WTC11 (cell line): ENCODE data around the gene NUP58. TPM values are rescaled to one million over a fixed set of nuclear protein-coding genes. Genes with fewer than 3 reads are reported as not detected.

Experiments
- ATAC-seq: fragments of 200-7000 bp; cut with Tn5 transposase; 2 replicates; pipeline ENCODE4 v1.10.0; 2021; ENCODE audit warnings: mild to moderate bottlenecking, moderate library complexity
- CTCF ChIA-PET: fragments of 300-600 bp; sonication (Branson Sonifier 250); formaldehyde crosslinking; loops from one replicate; lab custom pipeline; 2021; ENCODE audit warnings: antibody characterized with exemption; lab: Charles Lee
- POLR2A ChIA-PET: fragments of 350-600 bp; sonication (Branson Sonifier 250); formaldehyde crosslinking; loops from one replicate; lab custom pipeline; 2021; ENCODE audit warnings: antibody characterized with exemption; lab: Charles Lee
- DNase-seq: peaks from one replicate; pipeline ENCODE4 v3.0.0; 2021; ENCODE audit warnings: low spot score
- H3K27ac Mint-ChIP-seq: 2 replicates; pipeline ENCODE4 v1.8.0; 2021; ENCODE audit warnings: mixed read lengths
- H3K27me3 Mint-ChIP-seq: 2 replicates; pipeline ENCODE4 v1.8.0; 2021; ENCODE audit warnings: low read depth, mild to moderate bottlenecking, moderate library complexity, mixed read lengths
- H3K36me3 Mint-ChIP-seq: 2 replicates; pipeline ENCODE4 v1.8.0; 2021; ENCODE audit warnings: mixed read lengths
- H3K4me1 Mint-ChIP-seq: 2 replicates; pipeline ENCODE4 v1.8.0; 2022; ENCODE audit warnings: mixed read lengths
- H3K4me3 Mint-ChIP-seq: 2 replicates; pipeline ENCODE4 v1.8.0; 2021; ENCODE audit warnings: mild to moderate bottlenecking, moderate library complexity, mixed read lengths
- H3K9me3 Mint-ChIP-seq: 2 replicates; pipeline ENCODE4 v1.8.0; 2021; ENCODE audit warnings: mixed read lengths
- ARID4B ChIP-seq: sonication (generic); formaldehyde crosslinking; IDR thresholded peaks from 2 replicates; pipeline ENCODE4 v1.8.0; 2023; ENCODE audit warnings: missing genetic modification reagents, mild to moderate bottlenecking, borderline replicate concordance
- ATF1 ChIP-seq: sonication (generic); formaldehyde crosslinking; IDR thresholded peaks from 2 replicates; pipeline ENCODE4 v1.8.1; 2023; ENCODE audit warnings: mild to moderate bottlenecking, moderate library complexity, missing genetic modification reagents
- CTCF ChIP-seq: fragments of 200-600 bp; IDR thresholded peaks from 2 replicates; pipeline ENCODE4 v1.8.0; 2022; ENCODE audit warnings: antibody characterized with exemption
- ELF4 ChIP-seq: sonication (generic); formaldehyde crosslinking; IDR thresholded peaks from 2 replicates; pipeline ENCODE4 v1.8.1; 2022; ENCODE audit warnings: low read depth, mild to moderate bottlenecking, moderate library complexity, missing genetic modification reagents
- FOXP1 ChIP-seq: sonication (generic); formaldehyde crosslinking; IDR thresholded peaks from 2 replicates; pipeline ENCODE4 v1.8.0; 2022; ENCODE audit warnings: missing genetic modification reagents, mild to moderate bottlenecking, moderate library complexity, borderline replicate concordance
- FOXP4 ChIP-seq: sonication (generic); formaldehyde crosslinking; IDR thresholded peaks from 2 replicates; pipeline ENCODE4 v1.8.0; 2022; ENCODE audit warnings: mild to moderate bottlenecking, missing genetic modification reagents
- PRDM15 ChIP-seq: sonication (generic); formaldehyde crosslinking; IDR thresholded peaks from 2 replicates; pipeline ENCODE4 v1.8.0; 2022; ENCODE audit warnings: missing genetic modification reagents
- SP1 ChIP-seq: sonication (generic); formaldehyde crosslinking; conservative IDR thresholded peaks from 2 replicates; pipeline ENCODE4 v1.8.1; 2022; ENCODE audit warnings: missing genetic modification reagents
- STAT6 ChIP-seq: sonication (generic); formaldehyde crosslinking; conservative IDR thresholded peaks from 2 replicates; pipeline ENCODE4 v1.8.1; 2023; ENCODE audit warnings: mild to moderate bottlenecking, low read depth, missing genetic modification reagents, moderate library complexity
- USF2 ChIP-seq: sonication (generic); formaldehyde crosslinking; IDR thresholded peaks from 2 replicates; pipeline ENCODE4 v1.8.1; 2023; ENCODE audit warnings: mild to moderate bottlenecking, missing genetic modification reagents, moderate library complexity
- ZBTB43 ChIP-seq: sonication (generic); formaldehyde crosslinking; IDR thresholded peaks from 2 replicates; pipeline ENCODE4 v1.8.1; 2023; ENCODE audit warnings: mild to moderate bottlenecking, missing genetic modification reagents
- ZNF396 ChIP-seq: fragments of 250-450 bp; sonication (Bioruptor Pico); IDR thresholded peaks from 2 replicates; pipeline ENCODE4 v1.8.0; 2021; ENCODE audit warnings: mild to moderate bottlenecking, moderate library complexity, borderline replicate concordance
- total RNA-seq: library from RNA; stranded (reverse); gene quantifications from 3 replicates; pipeline ENCODE4 v1.2.3, GENCODE V29; 2021

The NUP58 gene
- total RNA-seq, 1 experiment from 2014 or later, result 59.0 TPM

GRCh38 chr13:25286969-25287961 is 14.2 kb upstream of the NUP58 start, which contains the start of gene MTMR6 (continued):
- no peak for TF ChIP-seq STAT6 (CRISPR knock-in tag)
- TF ChIP-seq SP1 (CRISPR knock-in tag), result peak; percentile 36; the same call in 1 of the 2 replicates

GRCh38 chr13:25288966-25289365 is 12.5 kb upstream of the NUP58 start:
- H3K27ac Mint-ChIP-seq, result no peak overlapping the region
- H3K4me3 Mint-ChIP-seq, result no peak overlapping the region
- TF ChIP-seq ATF1 (CRISPR knock-in tag), result no peak
- no peak for TF ChIP-seq FOXP1 (CRISPR knock-in tag)
- no peak for TF ChIP-seq CTCF
- no peak for TF ChIP-seq ARID4B (CRISPR knock-in tag)
- no peak for TF ChIP-seq ZNF396 (CRISPR knock-in tag)
- no peak for TF ChIP-seq ELF4 (CRISPR knock-in tag)
- TF ChIP-seq ZBTB43 (CRISPR knock-in tag), result no peak
- no peak for TF ChIP-seq PRDM15 (CRISPR knock-in tag)
- TF ChIP-seq USF2, result no peak
- no peak for TF ChIP-seq STAT6 (CRISPR knock-in tag)
- no peak for TF ChIP-seq FOXP4 (CRISPR knock-in tag)

More at GRCh38 chr13:25288966-25289365, 12.5 kb upstream of the NUP58 start:
- DNase-seq (no peak), ATAC-seq (no peak)
- ChIA-PET CTCF (no interaction called here), POLR2A (no interaction called here)
- Mint-ChIP-seq H3K9me3 (no peaks in the 10 kb centered on the region), H3K36me3 (no peaks in the 10 kb centered on the region), H3K27me3 (no peaks in the 10 kb centered on the region; the same call in 1 of the 2 replicates), H3K4me1 (peaks cover 14% of the 10 kb centered on the region)
